Measurements from ENCODE around the gene ANKRD23.

The ANKRD23 gene

GRCh38 chr2:96856776-96857666 lies 13.2 kb upstream of the ANKRD23 start:
- TF ChIP-seq TAF1 (IDR thresholded peaks at IDR 0.05; ENCODE audit: low read depth) = no peak
- TF ChIP-seq MAX (IDR thresholded peaks at IDR 0.05) = peak; percentile 64; the same call in 1 of the 2 replicates
- TF ChIP-seq TCF12 (IDR thresholded peaks at IDR 0.05; ENCODE audit: low read depth) = no peak

GRCh38 chr2:96853321-96853720 lies 9.5 kb upstream of the ANKRD23 start:
- no peak for TF ChIP-seq REST (IDR thresholded peaks at IDR 0.05; ENCODE audit: low read depth)
- no peak for TF ChIP-seq MAX (IDR thresholded peaks at IDR 0.05)
- no peak for TF ChIP-seq EGR1 (IDR thresholded peaks at IDR 0.05)

GRCh38 chr2:96852667-96853066 lies 8.8 kb upstream of the ANKRD23 start:
- no peak for TF ChIP-seq NFIC (IDR thresholded peaks at IDR 0.05)
- TF ChIP-seq RAD21 (IDR thresholded peaks at IDR 0.05; ENCODE audit: low read depth) = no peak
- no peak for TF ChIP-seq ZBTB7A (IDR thresholded peaks at IDR 0.05; ENCODE audit: low read depth)
- TF ChIP-seq USF1 (IDR thresholded peaks at IDR 0.05) = no peak
- TF ChIP-seq FOXM1 (IDR thresholded peaks at IDR 0.05; ENCODE audit: borderline replicate concordance, low read depth) = no peak
- TF ChIP-seq REST (IDR thresholded peaks at IDR 0.05; ENCODE audit: low read depth) = no peak
- TF ChIP-seq YY1 (IDR thresholded peaks at IDR 0.05; ENCODE audit: low read depth) = no peak
- no peak for TF ChIP-seq MAX (IDR thresholded peaks at IDR 0.05)
- TF ChIP-seq TAF1 (IDR thresholded peaks at IDR 0.05; ENCODE audit: low read depth) = no peak
- TF ChIP-seq TEAD4 (IDR thresholded peaks at IDR 0.05) = no peak
- no peak for TF ChIP-seq EGR1 (IDR thresholded peaks at IDR 0.05)
- TF ChIP-seq CEBPB (IDR thresholded peaks at IDR 0.05) = no peak
- TF ChIP-seq CREB1 (IDR thresholded peaks at IDR 0.05; ENCODE audit: low read depth) = no peak
- no peak for TF ChIP-seq TCF12 (IDR thresholded peaks at IDR 0.05; ENCODE audit: low read depth)
- no peak for TF ChIP-seq EP300 (IDR thresholded peaks at IDR 0.05; ENCODE audit: borderline replicate concordance)

GRCh38 chr2:96848264-96848663 lies 4.4 kb upstream of the ANKRD23 start:
- no peak for TF ChIP-seq NFIC (IDR thresholded peaks at IDR 0.05)
- TF ChIP-seq ZBTB7A (IDR thresholded peaks at IDR 0.05; ENCODE audit: low read depth) = no peak
- TF ChIP-seq TAF1 (IDR thresholded peaks at IDR 0.05; ENCODE audit: low read depth) = no peak
- TF ChIP-seq FOXM1 (IDR thresholded peaks at IDR 0.05; ENCODE audit: borderline replicate concordance, low read depth) = no peak
- TF ChIP-seq TEAD4 (IDR thresholded peaks at IDR 0.05) = no peak
- no peak for TF ChIP-seq REST (IDR thresholded peaks at IDR 0.05; ENCODE audit: low read depth)
- TF ChIP-seq RAD21 (IDR thresholded peaks at IDR 0.05; ENCODE audit: low read depth) = no peak

- TF ChIP-seq CREB1 (IDR thresholded peaks at IDR 0.05; ENCODE audit: low read depth) (no peak), MAX (IDR thresholded peaks at IDR 0.05) (no peak), EP300 (IDR thresholded peaks at IDR 0.05; ENCODE audit: borderline replicate concordance) (no peak), FOXM1 (IDR thresholded peaks at IDR 0.05; ENCODE audit: borderline replicate concordance, low read depth) (no peak), TCF12 (IDR thresholded peaks at IDR 0.05; ENCODE audit: low read depth) (no peak), RAD21 (IDR thresholded peaks at IDR 0.05; ENCODE audit: low read depth) (no peak), TAF1 (IDR thresholded peaks at IDR 0.05; ENCODE audit: low read depth) (no peak), CEBPB (IDR thresholded peaks at IDR 0.05) (no peak), TEAD4 (IDR thresholded peaks at IDR 0.05) (no peak), NFIC (IDR thresholded peaks at IDR 0.05) (no peak), ZBTB7A (IDR thresholded peaks at IDR 0.05; ENCODE audit: low read depth) (no peak)
These were observed 3.8 kb upstream of the ANKRD23 start for GRCh38 chr2:96847586-96847985.
